Type B pancreatic cell (in vitro differentiated cells): ENCODE data around the gene PSEN1. TPM values are rescaled to one million over a fixed set of nuclear protein-coding genes. Genes with fewer than 3 reads are reported as not detected.
"Not testable (repeated sequence)": the region's sequence is repeated elsewhere in the genome, so short reads cannot be mapped to it uniquely, and the experiment has no call there.

Experiments used
- DNase-seq: peaks from one replicate; pipeline ENCODE4 v3.0.0; 2021; ENCODE audit warnings: mixed read lengths; ENCODE audit not compliant: unreplicated experiment; ENCODE audit errors: extremely low spot score
- H3K27ac Mint-ChIP-seq: 2 replicates; pipeline ENCODE4 v1.8.0; 2021; ENCODE audit warnings: mild to moderate bottlenecking, mixed read lengths
- H3K27me3 Mint-ChIP-seq: 2 replicates; pipeline ENCODE4 v1.8.0; 2021; ENCODE audit warnings: mixed read lengths
- H3K36me3 Mint-ChIP-seq: 2 replicates; pipeline ENCODE4 v1.8.0; 2021; ENCODE audit warnings: mixed read lengths
- H3K4me1 Mint-ChIP-seq: one replicate; pipeline ENCODE4 v1.8.0; 2021; ENCODE audit warnings: mixed read lengths; ENCODE audit not compliant: unreplicated experiment
- H3K4me3 Mint-ChIP-seq: 2 replicates; pipeline ENCODE4 v1.8.0; 2021; ENCODE audit warnings: mild to moderate bottlenecking, mixed read lengths
- H3K9me3 Mint-ChIP-seq: 2 replicates; pipeline ENCODE4 v1.8.0; 2021; ENCODE audit warnings: mixed read lengths
- total RNA-seq: library from RNA; stranded (reverse); gene quantifications from 2 replicates; pipeline ENCODE4 v1.2.1, GENCODE V29; 2021; ENCODE audit warnings: low replicate concordance
- TF ChIP-seq, protein P1 (sequence below): fragments of 200-600 bp; sonication (generic); conservative IDR thresholded peaks from 2 replicates; pipeline ENCODE4 v1.5.0; 2021; ENCODE audit warnings: antibody characterized with exemption, mild to moderate bottlenecking

Gene PSEN1
- total RNA-seq, 1 donor from 2014 or later = 58.9 TPM

DNA sequence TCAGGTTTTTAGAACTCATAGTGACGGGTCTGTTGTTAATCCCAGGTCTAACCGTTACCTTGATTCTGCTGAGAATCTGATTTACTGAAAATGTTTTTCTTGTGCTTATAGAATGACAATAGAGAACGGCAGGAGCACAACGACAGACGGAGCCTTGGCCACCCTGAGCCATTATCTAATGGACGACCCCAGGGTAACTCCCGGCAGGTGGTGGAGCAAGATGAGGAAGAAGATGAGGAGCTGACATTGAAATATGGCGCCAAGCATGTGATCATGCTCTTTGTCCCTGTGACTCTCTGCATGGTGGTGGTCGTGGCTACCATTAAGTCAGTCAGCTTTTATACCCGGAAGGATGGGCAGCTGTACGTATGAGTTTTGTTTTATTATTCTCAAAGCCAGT, 34.4 kb downstream of the PSEN1 start:
- Mint-ChIP-seq H3K36me3 (peaks cover 22% of the 10 kb centered on the region), H3K4me1 (no peaks in the 10 kb centered on the region), H3K9me3 (no peaks in the 10 kb centered on the region), H3K27me3 (no peaks in the 10 kb centered on the region), H3K4me3 (no peak overlapping the region), H3K27ac (no peak overlapping the region)
- TF ChIP-seq, protein P1, sequence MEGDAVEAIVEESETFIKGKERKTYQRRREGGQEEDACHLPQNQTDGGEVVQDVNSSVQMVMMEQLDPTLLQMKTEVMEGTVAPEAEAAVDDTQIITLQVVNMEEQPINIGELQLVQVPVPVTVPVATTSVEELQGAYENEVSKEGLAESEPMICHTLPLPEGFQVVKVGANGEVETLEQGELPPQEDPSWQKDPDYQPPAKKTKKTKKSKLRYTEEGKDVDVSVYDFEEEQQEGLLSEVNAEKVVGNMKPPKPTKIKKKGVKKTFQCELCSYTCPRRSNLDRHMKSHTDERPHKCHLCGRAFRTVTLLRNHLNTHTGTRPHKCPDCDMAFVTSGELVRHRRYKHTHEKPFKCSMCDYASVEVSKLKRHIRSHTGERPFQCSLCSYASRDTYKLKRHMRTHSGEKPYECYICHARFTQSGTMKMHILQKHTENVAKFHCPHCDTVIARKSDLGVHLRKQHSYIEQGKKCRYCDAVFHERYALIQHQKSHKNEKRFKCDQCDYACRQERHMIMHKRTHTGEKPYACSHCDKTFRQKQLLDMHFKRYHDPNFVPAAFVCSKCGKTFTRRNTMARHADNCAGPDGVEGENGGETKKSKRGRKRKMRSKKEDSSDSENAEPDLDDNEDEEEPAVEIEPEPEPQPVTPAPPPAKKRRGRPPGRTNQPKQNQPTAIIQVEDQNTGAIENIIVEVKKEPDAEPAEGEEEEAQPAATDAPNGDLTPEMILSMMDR = no peak
- no peak for DNase-seq

DNA sequence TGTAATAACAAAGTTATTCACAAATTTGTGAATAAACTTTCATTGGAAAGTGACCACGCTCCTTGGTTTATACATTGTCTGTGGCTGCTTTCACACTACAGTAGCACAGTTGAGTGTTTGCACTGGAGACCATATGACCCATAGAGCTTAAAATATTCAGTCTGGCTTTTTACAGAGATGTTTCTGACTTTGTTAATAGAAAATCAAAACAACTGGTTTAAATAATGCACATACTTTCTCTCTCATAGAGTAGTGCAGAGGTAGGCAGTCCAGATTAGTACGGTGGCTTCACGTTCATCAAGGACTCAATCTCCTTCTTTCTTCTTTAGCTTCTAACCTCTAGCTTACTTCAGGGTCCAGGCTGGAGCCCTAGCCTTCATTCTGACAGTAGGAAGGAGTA, 36.2 kb downstream of the PSEN1 start:
- DNase-seq = no peak
- no peak overlapping the region for H3K4me3 Mint-ChIP-seq

DNA sequence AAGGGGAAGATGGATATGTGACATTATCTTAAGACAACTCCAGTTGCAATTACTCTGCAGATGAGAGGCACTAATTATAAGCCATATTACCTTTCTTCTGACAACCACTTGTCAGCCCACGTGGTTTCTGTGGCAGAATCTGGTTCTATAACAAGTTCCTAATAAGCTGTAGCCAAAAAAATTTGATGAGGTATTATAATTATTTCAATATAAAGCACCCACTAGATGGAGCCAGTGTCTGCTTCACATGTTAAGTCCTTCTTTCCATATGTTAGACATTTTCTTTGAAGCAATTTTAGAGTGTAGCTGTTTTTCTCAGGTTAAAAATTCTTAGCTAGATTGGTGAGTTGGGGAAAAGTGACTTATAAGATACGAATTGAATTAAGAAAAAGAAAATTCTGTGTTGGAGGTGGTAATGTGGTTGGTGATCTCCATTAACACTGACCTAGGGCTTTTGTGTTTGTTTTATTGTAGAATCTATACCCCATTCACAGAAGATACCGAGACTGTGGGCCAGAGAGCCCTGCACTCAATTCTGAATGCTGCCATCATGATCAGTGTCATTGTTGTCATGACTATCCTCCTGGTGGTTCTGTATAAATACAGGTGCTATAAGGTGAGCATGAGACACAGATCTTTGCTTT, 36.9 kb downstream of the PSEN1 start:
- Mint-ChIP-seq H3K4me1 (no peaks in the 10 kb centered on the region), H3K4me3 (no peak overlapping the region), H3K36me3 (peaks cover 33% of the 10 kb centered on the region), H3K27me3 (no peaks in the 10 kb centered on the region), H3K27ac (no peak overlapping the region), H3K9me3 (no peaks in the 10 kb centered on the region)
- TF ChIP-seq, protein P1 = peak; percentile 76
- no peak for DNase-seq

More for the DNA sequence above, 36.2 kb downstream of the PSEN1 start:
- TF ChIP-seq, protein P1 = no peak
- H3K36me3 Mint-ChIP-seq = peaks cover 32% of the 10 kb centered on the region
- H3K4me1 Mint-ChIP-seq = no peaks in the 10 kb centered on the region
- H3K27ac Mint-ChIP-seq = no peak overlapping the region
- no peaks in the 10 kb centered on the region for H3K27me3 Mint-ChIP-seq
- no peaks in the 10 kb centered on the region for H3K9me3 Mint-ChIP-seq

DNA sequence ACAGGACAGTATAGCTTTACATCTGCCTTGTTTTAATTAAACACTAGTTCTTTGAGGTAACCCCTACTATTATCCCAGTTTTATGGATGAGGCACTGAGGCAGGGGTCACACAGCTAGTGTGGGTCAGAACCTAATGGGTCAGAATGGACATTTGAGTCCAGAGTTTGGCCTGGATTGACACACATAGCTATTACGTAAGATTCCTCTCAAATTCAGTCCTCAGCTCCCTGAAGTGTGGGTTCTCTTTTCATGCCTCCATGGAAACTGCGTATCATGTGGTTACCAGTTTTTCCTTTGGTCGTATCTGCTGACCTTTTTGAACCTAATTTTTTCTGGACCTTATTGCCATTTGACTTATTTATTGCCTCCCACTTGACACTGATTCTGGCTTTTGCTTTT, 40.4 kb downstream of the PSEN1 start:
- Mint-ChIP-seq H3K9me3 (no peaks in the 10 kb centered on the region), H3K36me3 (peaks cover 28% of the 10 kb centered on the region), H3K4me3 (no peak overlapping the region), H3K4me1 (no peaks in the 10 kb centered on the region), H3K27ac (no peak overlapping the region), H3K27me3 (no peaks in the 10 kb centered on the region)
- TF ChIP-seq, protein P1 = no peak
- no peak for DNase-seq

- no peaks in the 10 kb centered on the region for H3K27me3 Mint-ChIP-seq
- peaks cover 18% of the 10 kb centered on the region for H3K36me3 Mint-ChIP-seq
- DNase-seq = no peak
- H3K4me1 Mint-ChIP-seq = no peaks in the 10 kb centered on the region
- H3K9me3 Mint-ChIP-seq = no peaks in the 10 kb centered on the region
- TF ChIP-seq, protein P1 = no peak
- no peak overlapping the region for H3K4me3 Mint-ChIP-seq
- H3K27ac Mint-ChIP-seq = peak overlapping the region; percentile 25
These were observed 44.1 kb downstream of the PSEN1 start for GRCh38 chr14:73180385-73180805.

DNA sequence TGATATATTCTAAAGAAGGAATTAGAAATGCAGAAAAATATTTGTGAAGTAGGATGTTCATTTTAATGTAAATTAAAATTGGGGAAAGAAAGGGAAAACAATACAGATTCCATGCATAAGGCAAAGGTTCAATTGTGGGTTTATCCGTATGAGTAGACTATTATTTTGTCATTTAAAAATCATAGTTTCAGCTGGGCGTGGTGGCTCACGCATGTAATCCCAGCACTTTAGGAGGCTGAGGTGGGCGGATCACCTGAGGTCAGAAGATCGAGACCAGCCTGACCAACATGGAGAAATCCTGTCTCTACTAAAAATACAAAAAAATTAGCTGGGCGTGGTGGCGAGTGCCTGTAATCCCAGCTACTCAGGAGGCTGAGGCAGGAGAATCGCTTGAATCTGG, 44.7 kb downstream of the PSEN1 start:
- H3K27me3 Mint-ChIP-seq, DNase-seq, H3K9me3 Mint-ChIP-seq, H3K27ac Mint-ChIP-seq, H3K4me1 Mint-ChIP-seq, H3K4me3 Mint-ChIP-seq: not testable (repeated sequence)
- H3K36me3 Mint-ChIP-seq = peaks cover 14% of the 10 kb centered on the region
